ENCODE measurements around the gene GTPBP1.

Gene GTPBP1

DNA sequence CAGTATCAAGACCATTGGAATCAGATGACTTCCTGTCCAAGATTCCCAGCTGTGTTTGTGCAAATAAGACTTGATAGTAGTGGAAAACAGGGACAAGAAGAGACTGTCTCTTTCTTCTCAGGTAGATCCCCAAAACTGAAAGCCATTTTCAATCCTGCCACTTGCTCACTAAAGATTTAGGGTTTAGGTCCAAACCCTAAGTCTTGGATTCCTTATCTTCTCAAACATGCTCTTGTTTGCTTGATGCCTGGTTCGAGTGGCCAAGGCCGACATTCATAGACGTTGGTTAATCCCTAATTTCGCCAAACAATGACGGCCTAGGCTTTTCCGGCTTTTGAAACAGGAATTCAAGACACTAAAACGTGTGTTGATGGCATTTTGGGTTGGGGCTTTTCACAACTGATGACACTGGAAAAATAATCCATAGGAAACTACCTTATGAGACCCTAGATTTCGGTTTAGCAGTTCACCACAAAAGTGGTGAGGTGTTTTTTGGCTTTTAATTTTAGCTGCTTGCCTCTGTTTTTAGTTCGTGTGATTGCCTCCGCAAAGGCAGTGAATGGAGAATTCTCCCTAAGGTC lies 1.0 kb upstream of the GTPBP1 start:
- no peak for DNase-seq

- no peak for DNase-seq
Observed at GRCh38 chr22:38706101-38706900, 557 bp downstream of the GTPBP1 start.

DNA sequence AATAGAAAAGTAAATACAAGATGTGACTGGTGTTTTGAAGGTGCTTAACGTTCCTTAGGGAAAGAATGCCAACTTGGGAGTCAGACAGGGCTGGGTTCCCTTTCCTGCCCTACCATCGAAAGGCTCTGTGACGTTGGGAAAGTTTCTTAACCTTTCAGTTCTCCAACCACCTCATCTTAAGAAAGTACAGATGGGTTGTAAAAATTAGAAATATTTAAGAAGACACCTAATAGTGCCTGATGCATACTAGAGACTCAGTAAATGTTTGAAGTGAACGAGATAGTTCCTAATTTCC lies 1.1 kb downstream of the GTPBP1 start:
- DNase-seq = no peak

DNA sequence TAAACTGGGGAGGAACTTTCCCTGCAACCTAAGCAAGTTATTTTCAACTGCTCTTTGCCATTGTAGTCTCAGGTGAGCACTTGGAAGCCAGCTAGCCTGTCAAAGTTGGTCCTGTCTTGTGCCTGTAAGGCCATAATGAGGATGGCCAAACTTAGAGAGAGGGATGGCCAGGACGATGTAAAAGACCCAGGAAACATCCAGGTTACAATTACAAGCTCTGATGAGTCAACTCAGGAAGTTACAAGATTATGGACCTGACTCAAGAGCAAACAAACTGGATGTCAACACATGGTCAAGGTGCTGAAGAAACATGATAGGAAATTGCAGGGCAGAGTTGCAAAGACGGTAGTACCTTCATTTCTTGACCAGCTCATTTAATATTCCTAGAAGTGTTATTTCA lies 1.6 kb downstream of the GTPBP1 start:
- DNase-seq = no peak

- DNase-seq = no peak
Observed at GRCh38 chr22:38707984-38708383, 2.2 kb downstream of the GTPBP1 start.

- DNase-seq = no peak
Observed at GRCh38 chr22:38709306-38709705, 3.6 kb downstream of the GTPBP1 start.

DNA sequence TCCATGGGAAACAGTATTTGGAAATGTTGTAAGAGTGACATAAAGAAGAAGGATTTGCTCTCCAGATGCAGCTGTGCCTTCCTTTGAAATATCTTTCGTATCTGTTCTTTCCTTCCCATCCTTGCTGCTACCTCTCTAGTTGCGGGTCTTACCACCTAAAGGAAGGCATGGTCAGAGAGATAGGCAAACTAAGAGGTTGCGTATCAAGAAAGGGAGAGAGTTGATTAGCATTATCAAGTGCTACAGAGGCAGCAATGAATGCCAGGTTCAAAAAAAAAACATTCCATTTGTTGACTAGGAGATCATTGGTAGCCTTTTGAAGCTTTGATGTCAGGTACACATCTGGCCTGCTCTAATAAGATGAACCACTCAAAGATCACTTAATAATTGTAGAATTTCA lies 4.6 kb downstream of the GTPBP1 start:
- DNase-seq = no peak

DNA sequence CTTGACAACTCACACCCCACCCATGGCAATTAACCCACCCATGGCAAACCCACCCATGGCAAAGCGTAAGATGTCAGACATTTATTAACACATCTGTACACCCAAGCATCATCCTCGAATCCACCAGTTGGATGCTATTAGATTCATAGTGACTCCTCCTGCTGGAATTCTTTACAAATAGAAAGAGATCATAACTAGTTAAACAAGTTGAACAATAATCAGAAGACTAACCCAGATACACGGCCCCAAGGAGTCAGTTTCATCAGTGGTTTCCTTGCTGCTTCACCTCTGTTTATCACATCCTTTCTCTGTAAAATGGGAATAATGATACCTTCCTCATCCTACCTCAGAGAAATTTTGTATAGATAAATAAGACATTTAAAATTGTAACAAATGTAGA lies 5.1 kb downstream of the GTPBP1 start:
- DNase-seq = no peak

- DNase-seq = no peak
Observed at GRCh38 chr22:38712486-38713207, 6.9 kb downstream of the GTPBP1 start.

GRCh38 chr22:38713921-38714320 lies 8.2 kb downstream of the GTPBP1 start:
- DNase-seq = no peak

- no peak for DNase-seq
Observed at GRCh38 chr22:38715176-38715764, 9.5 kb downstream of the GTPBP1 start.

DNA sequence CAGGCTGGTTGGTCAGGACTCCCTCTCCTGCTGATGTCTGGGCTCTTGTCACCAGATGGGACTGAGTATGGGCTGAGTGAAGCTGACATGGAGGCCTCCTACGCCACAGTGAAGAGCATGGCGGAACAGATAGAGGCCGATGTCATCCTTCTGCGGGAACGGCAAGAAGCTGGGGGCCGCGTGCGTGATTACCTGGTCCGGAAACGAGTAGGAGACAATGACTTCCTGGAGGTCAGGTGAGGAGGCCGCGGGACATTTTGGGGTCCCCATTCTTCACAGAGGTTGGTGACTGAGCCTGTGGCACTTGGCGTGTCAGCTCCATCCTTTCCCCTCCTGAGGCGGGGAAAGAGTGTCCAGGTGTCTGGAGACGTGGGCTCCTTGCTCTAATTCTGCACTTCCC lies 10.1 kb downstream of the GTPBP1 start:
- no peak for DNase-seq

DNA sequence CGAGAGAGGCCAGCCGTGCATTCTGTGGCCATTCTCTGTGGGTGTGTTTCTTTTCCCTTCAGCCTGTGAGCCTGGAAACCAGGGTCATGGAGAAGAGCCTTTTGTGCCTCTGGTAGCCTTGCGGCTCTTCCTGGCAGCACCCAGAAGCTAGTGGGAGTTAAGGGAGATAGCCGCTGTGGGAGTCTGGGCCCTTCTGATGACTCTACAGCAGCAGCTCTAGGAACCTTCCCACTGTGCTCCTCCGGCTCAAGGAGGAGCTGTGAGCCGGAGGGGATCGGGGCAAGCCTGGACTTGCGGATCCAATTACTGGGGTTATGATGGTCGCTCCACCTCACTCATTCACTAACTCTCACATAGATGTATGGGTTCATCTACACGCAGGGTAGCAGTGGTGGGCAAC lies 10.5 kb downstream of the GTPBP1 start:
- no peak for DNase-seq

DNA sequence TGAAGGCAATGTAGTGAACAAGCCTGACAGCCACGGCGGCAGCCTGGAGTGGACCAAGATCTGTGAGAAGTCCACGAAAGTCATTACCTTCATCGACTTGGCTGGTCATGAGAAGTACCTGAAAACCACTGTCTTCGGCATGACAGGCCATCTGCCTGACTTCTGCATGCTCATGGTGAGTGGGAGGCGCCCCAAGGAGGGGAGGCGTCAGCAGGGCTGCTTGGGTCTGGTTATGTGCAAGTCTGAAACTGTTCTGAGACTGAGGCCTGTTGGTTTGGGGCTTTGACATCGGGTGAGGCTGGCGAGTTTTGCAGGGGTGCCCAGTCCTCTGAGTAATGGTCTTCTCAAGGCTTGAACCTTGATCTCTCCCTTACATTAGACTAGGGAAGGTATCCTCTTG lies 11.1 kb downstream of the GTPBP1 start:
- no peak for DNase-seq

DNA sequence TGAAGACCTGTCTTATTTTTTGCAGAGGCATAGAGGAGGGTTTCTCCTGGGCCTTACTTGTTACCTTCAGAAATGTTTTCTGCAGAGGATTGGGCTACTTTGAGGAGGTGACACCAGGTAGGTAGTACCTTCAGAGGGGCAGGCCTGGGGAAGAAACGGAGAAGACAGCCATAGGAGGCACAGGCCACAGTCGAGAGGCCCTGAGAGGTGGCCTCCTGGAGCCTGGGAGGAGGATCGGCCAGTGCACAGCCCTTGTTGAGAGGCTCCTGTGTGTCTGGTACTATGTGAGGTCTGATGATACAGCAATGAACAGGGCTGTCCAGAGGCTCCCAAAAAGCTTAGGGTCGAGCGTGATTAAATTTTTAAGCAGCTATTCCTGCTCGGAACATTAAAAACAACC lies 11.5 kb downstream of the GTPBP1 start:
- no peak for DNase-seq

GRCh38 chr22:38718414-38718813 lies 12.7 kb downstream of the GTPBP1 start:
- no peak for DNase-seq

DNA sequence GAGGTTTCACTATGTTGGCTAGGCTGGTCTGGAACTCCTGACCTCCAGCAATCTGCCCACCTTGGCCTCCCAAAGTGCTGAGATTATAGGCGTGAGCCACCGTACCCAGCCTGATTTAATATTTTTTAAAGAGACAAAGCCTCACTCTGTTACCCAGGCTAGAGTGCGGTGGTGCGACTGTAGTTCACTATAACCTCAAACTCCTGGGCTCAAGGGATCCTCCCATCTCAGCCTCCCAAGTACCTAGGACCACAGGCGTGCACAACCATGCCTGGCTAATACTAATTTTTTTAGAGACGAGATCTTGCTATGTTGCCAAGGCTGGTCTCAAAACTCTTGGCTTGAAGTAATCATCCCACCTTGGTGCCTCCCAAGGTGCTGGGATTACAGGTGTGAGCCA lies 13.5 kb downstream of the GTPBP1 start:
- no peak for DNase-seq

DNA sequence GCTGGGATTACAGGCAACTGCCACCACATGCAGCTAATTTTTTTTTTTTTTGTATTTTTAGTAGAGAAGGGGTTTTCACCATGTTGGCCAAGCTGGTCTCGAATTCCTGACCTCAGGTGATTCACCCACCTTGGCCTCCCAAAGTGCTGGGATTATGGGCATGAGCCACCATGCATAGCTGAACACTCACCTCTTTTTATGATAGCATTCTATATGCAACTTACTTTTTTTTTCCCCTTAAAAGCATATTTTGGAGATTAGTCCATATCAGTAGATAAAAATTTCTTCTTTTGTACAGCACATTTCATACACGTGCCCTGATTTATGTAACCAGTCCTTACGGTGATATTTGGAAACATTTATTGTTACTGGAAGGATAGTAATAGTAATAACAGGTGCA lies 14.6 kb downstream of the GTPBP1 start:
- DNase-seq = no peak

DNA sequence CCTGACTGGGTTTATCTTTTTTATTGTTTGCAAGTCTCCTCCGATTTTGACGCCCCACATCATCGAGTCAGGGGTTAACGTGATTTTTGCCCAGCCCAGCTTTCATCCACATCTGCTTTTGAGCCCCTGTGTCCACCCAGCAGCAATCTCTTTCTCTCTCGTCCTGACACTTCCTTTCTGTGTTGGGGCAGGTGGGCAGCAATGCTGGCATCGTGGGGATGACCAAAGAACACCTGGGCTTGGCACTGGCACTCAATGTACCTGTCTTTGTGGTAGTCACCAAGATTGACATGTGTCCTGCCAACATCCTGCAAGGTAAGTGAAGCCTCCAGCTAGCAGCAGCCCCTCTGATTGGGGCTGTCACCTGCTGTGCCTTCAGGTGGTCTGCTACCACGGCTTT lies 15.8 kb downstream of the GTPBP1 start:
- no peak for DNase-seq

- DNase-seq = no peak
Observed at GRCh38 chr22:38724176-38724575, 18.4 kb downstream of the GTPBP1 start.

DNA sequence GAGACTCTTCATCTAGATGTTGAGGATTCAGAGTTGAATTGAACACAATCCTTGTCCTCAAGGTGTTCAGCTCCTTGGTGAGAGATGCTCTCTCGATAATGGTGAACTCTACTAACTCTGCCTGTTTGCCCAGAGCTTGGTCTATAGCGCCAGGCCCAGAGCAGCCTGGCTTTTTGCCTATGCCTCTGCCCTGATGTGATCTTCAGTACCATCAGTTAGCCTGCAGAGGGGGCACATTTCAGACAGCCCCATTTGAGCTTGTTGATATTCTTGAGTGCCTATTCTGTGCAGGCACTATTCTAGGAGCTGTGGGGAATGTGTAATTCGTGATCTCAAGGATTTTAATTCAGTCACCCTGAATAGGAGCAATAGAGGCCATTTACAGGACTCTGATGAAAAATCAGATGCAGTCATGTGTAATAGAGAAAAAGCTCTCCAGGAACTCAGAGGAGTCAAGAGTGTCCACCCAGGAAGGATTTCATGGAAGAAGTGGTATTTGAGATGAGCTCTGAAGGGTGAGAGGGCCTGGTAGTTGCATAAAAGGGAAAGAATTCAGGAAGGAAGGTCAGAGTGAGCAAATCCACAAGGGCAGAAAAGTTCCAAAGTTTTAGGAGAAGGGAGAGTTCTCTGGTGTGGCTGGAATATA lies 19.3 kb downstream of the GTPBP1 start:
- peak; percentile 44 for DNase-seq

- DNase-seq = no peak
Observed at GRCh38 chr22:38725900-38726655, 20.3 kb downstream of the GTPBP1 start.

DNA sequence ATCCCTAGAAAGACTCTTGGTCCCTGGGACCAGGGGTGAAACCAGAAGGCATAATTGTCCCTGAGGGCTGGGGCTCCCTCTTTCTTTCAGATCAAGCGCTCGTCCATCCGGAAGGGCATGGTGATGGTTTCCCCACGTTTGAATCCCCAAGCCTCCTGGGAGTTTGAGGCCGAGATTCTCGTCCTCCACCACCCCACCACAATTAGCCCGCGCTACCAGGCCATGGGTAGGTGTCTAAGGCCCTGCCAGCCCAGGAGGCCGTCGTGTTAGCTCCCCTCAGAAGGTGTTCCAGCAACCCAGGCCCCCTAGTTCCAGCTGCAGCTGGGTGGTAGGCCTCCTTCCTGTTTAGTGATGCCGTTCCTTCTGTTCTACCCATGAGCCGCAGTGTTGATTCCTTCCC lies 21.4 kb downstream of the GTPBP1 start:
- no peak for DNase-seq
